HepG2 (cell line): Measurements from ENCODE around the gene PRAMEF13. TPM values are rescaled to one million over a fixed set of nuclear protein-coding genes. Genes with fewer than 3 reads are reported as not detected.
"Not testable (repeated sequence)": the region's sequence is repeated elsewhere in the genome, so short reads cannot be mapped to it uniquely, and the experiment has no call there.

Experiments
- ATAC-seq: fragments of 200-7000 bp; cut with Tn5 transposase; 3 replicates; pipeline ENCODE4 v1.9.1; 2020; ENCODE audit warnings: mild to moderate bottlenecking, moderate library complexity
- BruUV-seq: library from RNA; stranded (reverse); fragments of 400-500 nt; replicated peaks from 2 replicates; lab custom pipeline; 2021; lab: Mats Ljungman, UMichigan
- CTCF ChIA-PET: fragments of 300-600 bp; formaldehyde crosslinking; extraction: SDS; loops from one replicate; lab custom pipeline; 2021; ENCODE audit warnings: low total read pairs, inconsistent platforms, low intra/inter-chr PET ratio; lab: Yijun Ruan, JAX
- POLR2A ChIA-PET: fragments of 350-600 bp; sonication (Branson Sonifier 250); formaldehyde crosslinking; loops from one replicate; lab custom pipeline; 2020; ENCODE audit warnings: antibody characterized with exemption, inconsistent platforms; lab: Yijun Ruan, JAX
- DNase-seq: peaks from one replicate; pipeline ENCODE4 v3.0.0-alpha.2; 2015; ENCODE audit warnings: low spot score
- FAIRE-seq: peaks from 3 replicates; lab custom pipeline; 2011; peaks lifted over from hg19 to GRCh38; lab: Jason Lieb, UNC
- H2AFZ ChIP-seq: one replicate; pipeline ENCODE4 v1.6.1; 2011; ENCODE audit warnings: low read length, inconsistent platforms
- H3K27ac ChIP-seq: fragments of 300-600 bp; 3 replicates; pipeline ENCODE4 v1.8.0; 2011; ENCODE audit warnings: mixed run types, mild to moderate bottlenecking, mixed read lengths, low read length, inconsistent platforms; ENCODE audit not compliant: insufficient read depth; ENCODE audit errors: extremely low read length
- H3K27me3 ChIP-seq, 2 experiments: fragments of 200-600 bp in 1 of 2; 2 replicates in 1 of 2; 3 replicates in 1 of 2; pipeline versions ENCODE4 v1.6.0 to v1.8.0; 2011; ENCODE audit warnings: low read length in 2 of 2, mild to moderate bottlenecking in 2 of 2, moderate library complexity in 2 of 2, inconsistent platforms in 1 of 2; ENCODE audit not compliant: insufficient read depth in 2 of 2, control insufficient read depth in 1 of 2
- H3K36me3 ChIP-seq, 2 experiments: fragments of 200-600 bp in 1 of 2; replicated peaks in 1 of 2; 2 replicates in 1 of 2; 3 replicates in 1 of 2; pipeline versions ENCODE4 v1.5.1 to v1.8.0; 2011; ENCODE audit warnings: low read length in 2 of 2, inconsistent platforms in 1 of 2; ENCODE audit not compliant: insufficient read depth in 2 of 2, control insufficient read depth in 1 of 2
- H3K4me1 ChIP-seq: 2 replicates; pipeline ENCODE4 v1.5.1; 2012; ENCODE audit warnings: low read length, inconsistent platforms; ENCODE audit not compliant: insufficient read depth
- H3K4me2 ChIP-seq: 2 replicates; pipeline ENCODE4 v1.6.0; 2011; ENCODE audit warnings: low read depth, low read length, inconsistent platforms
- H3K4me3 ChIP-seq, 3 experiments: fragments of 200-600 bp in 1 of 3; sonication (generic), shearing (Covaris generic) in 1 of 3; replicated peaks in 1 of 3; 2 replicates each; pipeline ENCODE4 v1.5.1; 2011 to 2016; ENCODE audit warnings: low read length in 3 of 3, inconsistent platforms in 2 of 3, low read depth in 2 of 3, mild to moderate bottlenecking in 2 of 3, control low read depth in 1 of 3, mixed read lengths in 1 of 3; ENCODE audit not compliant: insufficient read depth in 1 of 3
- H3K79me2 ChIP-seq: one replicate; pipeline ENCODE4 v1.6.1; 2011; ENCODE audit warnings: low read length, inconsistent platforms; ENCODE audit not compliant: insufficient read depth
- H3K9ac ChIP-seq: 2 replicates; pipeline ENCODE4 v1.6.0; 2011; ENCODE audit warnings: mild to moderate bottlenecking, low read depth, low read length, inconsistent platforms; ENCODE audit not compliant: insufficient read depth
- H3K9me3 ChIP-seq: 2 replicates; pipeline ENCODE4 v1.5.1; 2012; ENCODE audit warnings: mild to moderate bottlenecking, low read length
- H4K20me1 ChIP-seq: 2 replicates; pipeline ENCODE4 v1.6.0; 2011; ENCODE audit warnings: inconsistent platforms, mild to moderate bottlenecking, low read length, moderate library complexity; ENCODE audit not compliant: insufficient read depth
- WGBS: methylation state at CpG from one replicate; pipeline ENCODE4 v1.1.6; 2017; ENCODE audit warnings: low lambda C conversion rate; 5-methylcytosine and 5-hydroxymethylcytosine counted together
- in situ Hi-C: cut with HindIII; loops from 2 replicates; pipeline ENCODE4 v1.10.0; 2017; ENCODE audit warnings: low pct_unique_long_range_greater_than_20kb; ENCODE audit not compliant: extremely low pct_ligation_motif_present
- intact Hi-C: fragments of 100-400 bp; cut with micrococcal nuclease; formaldehyde crosslinking; loops from one replicate; pipeline ENCODE4 v1.10.0; 2022; ENCODE audit not compliant: unreplicated experiment
- polyA plus RNA-seq, 8 experiments: library from polyadenylated mRNA; depleted of rRNA in 3 of 8; stranded (reverse) in 7 of 8; unstranded in 1 of 8; fragments of >200 nt; fragmentation: Illumina TruSeq in 4 of 8; extraction: Trizol in 4 of 8; gene quantifications; 2 replicates each; pipeline versions ENCODE4 v1.2.1 to v1.2.3, GENCODE V29; 2011 to 2016; ENCODE audit warnings: low read depth in 4 of 8, missing spikeins in 1 of 8, mixed read lengths in 1 of 8; ENCODE audit not compliant: insufficient read depth in 1 of 8
- total RNA-seq, 5 experiments: library from RNA; depleted of rRNA; stranded (reverse); fragments of >200 nt; fragmentation: Illumina TruSeq; extraction: Trizol; gene quantifications; 2 replicates each; pipeline ENCODE4 v1.2.3, GENCODE V29; 2016; ENCODE audit warnings: low read depth in 1 of 5

The PRAMEF13 gene
- total and polyA plus RNA-seq, 2 of the 13 experiments (the other 11 are each of a cell fraction or from before 2014, with no cell fraction given) = not detected

DNA sequence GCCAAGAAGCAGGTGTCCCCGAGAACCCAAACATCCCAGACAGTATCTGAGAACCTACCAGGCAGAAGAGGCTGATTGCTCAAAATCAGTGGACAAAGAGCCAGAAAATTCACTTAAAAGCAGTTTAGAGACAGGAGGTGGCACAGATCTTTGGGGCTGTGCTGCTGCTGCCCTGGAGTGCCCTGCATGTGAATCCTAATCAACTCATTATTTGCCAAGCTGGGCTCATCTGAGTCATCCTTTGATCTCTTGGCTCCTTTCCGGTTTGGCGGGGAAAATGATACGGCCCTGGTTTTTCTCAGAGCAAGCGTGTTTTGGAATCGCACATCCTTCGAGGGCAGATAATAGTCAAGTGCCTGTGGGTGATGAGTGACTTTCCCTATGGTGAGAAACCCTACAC, 15.4 kb upstream of the PRAMEF13 start:
- H3K9ac ChIP-seq, H2AFZ ChIP-seq, ATAC-seq, FAIRE-seq, POLR2A ChIA-PET, H3K4me3 ChIP-seq, H3K4me1 ChIP-seq, H3K27me3 ChIP-seq, H3K36me3 ChIP-seq, CTCF ChIA-PET, H3K9me3 ChIP-seq, H4K20me1 ChIP-seq, BruUV-seq, intact Hi-C loops, H3K4me2 ChIP-seq, in situ Hi-C loops, H3K79me2 ChIP-seq, DNase-seq, H3K27ac ChIP-seq: not testable (repeated sequence)
- WGBS = no CpG with 5 or more reads among the region's 7 CpGs

DNA sequence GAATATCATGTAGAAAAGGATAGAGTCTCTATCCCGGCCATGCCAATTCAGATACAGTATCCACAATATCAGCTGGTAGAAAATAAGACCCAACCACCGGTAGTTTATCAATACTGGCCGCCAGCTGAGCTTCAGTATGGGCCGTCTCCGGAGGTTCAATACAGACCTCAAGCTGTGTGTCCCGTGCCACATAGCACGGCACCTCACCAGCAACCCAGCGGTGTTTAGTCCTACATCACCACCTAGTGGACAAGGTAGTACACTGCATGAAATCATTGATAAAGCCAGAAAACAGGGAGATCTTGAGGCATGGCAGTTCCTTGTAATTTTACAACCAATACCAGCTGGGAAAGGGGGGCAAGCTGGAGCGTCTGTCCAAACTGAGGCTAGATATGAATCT, 7.5 kb upstream of the PRAMEF13 start:
- H3K79me2 ChIP-seq, H3K4me2 ChIP-seq, H3K9ac ChIP-seq, H3K9me3 ChIP-seq, DNase-seq, H4K20me1 ChIP-seq, H3K4me3 ChIP-seq, H3K27ac ChIP-seq, intact Hi-C loops, H3K27me3 ChIP-seq, FAIRE-seq, POLR2A ChIA-PET, H3K36me3 ChIP-seq, CTCF ChIA-PET, H2AFZ ChIP-seq, H3K4me1 ChIP-seq, BruUV-seq, ATAC-seq, in situ Hi-C loops: not testable (repeated sequence)
- no CpG with 5 or more reads among the region's 9 CpGs for WGBS

DNA sequence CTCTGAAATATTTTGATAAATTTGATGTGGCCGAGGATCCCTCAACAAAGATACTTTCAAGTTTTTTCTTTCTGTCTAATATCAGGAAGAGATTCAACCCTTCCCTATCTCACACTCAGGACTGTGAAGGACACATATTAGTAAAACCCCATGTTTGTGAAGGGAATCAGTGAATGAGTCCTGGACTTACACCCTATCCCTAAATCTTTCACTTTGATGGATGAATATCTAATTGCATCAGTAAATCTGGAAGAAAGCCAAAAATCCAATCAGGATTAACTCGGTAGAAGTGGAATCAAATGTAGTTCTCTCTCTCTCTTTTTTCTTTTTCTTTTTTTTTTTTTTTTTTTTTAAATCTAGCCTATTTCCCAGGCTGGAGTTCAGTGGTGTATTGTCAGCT, 29.7 kb downstream of the PRAMEF13 start, which contains the start of gene PRAMEF9:
PRAMEF9 (plus strand) TSS at position 301 of the 400 bp plus-strand sequence. CDS start 3,433 bp downstream, outside the sequence.
- POLR2A ChIA-PET, CTCF ChIA-PET, intact Hi-C loops, H3K79me2 ChIP-seq, H3K4me1 ChIP-seq, ATAC-seq, H3K4me2 ChIP-seq, FAIRE-seq, H3K9ac ChIP-seq, H3K36me3 ChIP-seq, H3K4me3 ChIP-seq, DNase-seq, H3K27me3 ChIP-seq, H3K27ac ChIP-seq, BruUV-seq, H4K20me1 ChIP-seq, H2AFZ ChIP-seq, in situ Hi-C loops, H3K9me3 ChIP-seq: not testable (repeated sequence)
- 10% methylated on average over 2 of the region's 2 CpGs for WGBS

DNA sequence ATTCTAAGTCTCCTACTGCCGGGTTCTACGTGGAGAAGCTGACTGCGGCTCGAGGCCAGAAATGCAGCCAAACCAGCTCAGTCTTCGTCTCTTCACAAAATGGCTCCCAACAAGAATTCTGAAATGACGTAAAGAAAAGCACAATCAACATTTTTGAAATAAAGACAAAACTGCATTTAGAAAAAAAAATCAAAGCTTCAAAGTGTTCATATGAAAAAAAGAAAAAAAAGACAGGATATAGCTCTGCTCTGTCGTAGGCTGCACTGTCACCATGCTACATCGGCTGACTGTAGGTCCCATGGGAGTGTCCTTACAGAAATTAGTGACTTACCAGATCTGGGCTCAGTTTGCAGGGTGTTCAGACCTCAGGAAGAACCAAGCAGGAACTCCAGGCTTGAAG, 35.7 kb downstream of the PRAMEF13 start, which contains the start of gene HNRNPCL4:
HNRNPCL4 (minus strand) TSS at position 101 of the 400 bp plus-strand sequence. CDS start 164 bp downstream, outside the sequence.
- ATAC-seq, H3K27me3 ChIP-seq, H3K36me3 ChIP-seq, intact Hi-C loops, CTCF ChIA-PET, BruUV-seq, H3K9me3 ChIP-seq, in situ Hi-C loops, H3K79me2 ChIP-seq, H3K9ac ChIP-seq, H4K20me1 ChIP-seq, FAIRE-seq, POLR2A ChIA-PET, H3K4me1 ChIP-seq, H3K4me2 ChIP-seq, H3K27ac ChIP-seq, H3K4me3 ChIP-seq, H2AFZ ChIP-seq, DNase-seq: not testable (repeated sequence)
- WGBS = no CpG with 5 or more reads among the region's 8 CpGs
